Kidney (tissue), 14 donors: ENCODE measurements around the gene EHD3. TPM values are rescaled to one million over a fixed set of nuclear protein-coding genes. Genes with fewer than 3 reads are reported as not detected.

Experiments used
- DNase-seq, 5 donors: peaks; one replicate each; pipeline ENCODE4 v3.0.0-alpha.2; 2013 to 2020
- FAIRE-seq: peaks from 2 replicates; lab custom pipeline; 2012; peaks lifted over from hg19 to GRCh38; lab: Jason Lieb, UNC
- H3K27ac ChIP-seq, 2 donors: one replicate each; pipeline ENCODE4 v1.7.0; 2013; ENCODE audit warnings: low read depth in 2 of 2, low read length in 2 of 2, inconsistent platforms in 1 of 2
- H3K27me3 ChIP-seq: one replicate; pipeline ENCODE4 v1.7.1; 2013; ENCODE audit warnings: low read length, inconsistent platforms; ENCODE audit not compliant: control insufficient read depth, insufficient read depth
- H3K36me3 ChIP-seq, 3 donors: one replicate each; pipeline versions ENCODE4 v1.7.0 to v1.7.1; 2013; ENCODE audit warnings: low read length in 3 of 3, control low read depth in 1 of 3, inconsistent platforms in 1 of 3; ENCODE audit not compliant: insufficient read depth in 3 of 3, control insufficient read depth in 2 of 3
- H3K4me1 ChIP-seq, 3 donors: one replicate each; pipeline versions ENCODE4 v1.7.0 to v1.7.1; 2013; ENCODE audit warnings: low read length in 3 of 3, inconsistent platforms in 1 of 3, low read depth in 1 of 3; ENCODE audit not compliant: control insufficient read depth in 2 of 3, insufficient read depth in 2 of 3
- H3K4me3 ChIP-seq, 3 donors: one replicate each; pipeline versions ENCODE4 v1.7.0 to v1.8.1; 2013; ENCODE audit warnings: low read length in 3 of 3, control low read depth in 1 of 3, inconsistent platforms in 1 of 3
- H3K9ac ChIP-seq, 3 donors: one replicate each; pipeline versions ENCODE4 v1.7.0 to v1.7.1; 2013; ENCODE audit warnings: low read length in 3 of 3, control low read depth in 1 of 3, inconsistent platforms in 1 of 3
- H3K9me3 ChIP-seq, 3 donors: one replicate each; pipeline versions ENCODE4 v1.7.0 to v1.7.1; 2013; ENCODE audit warnings: low read length in 3 of 3, control low read depth in 1 of 3, inconsistent platforms in 1 of 3; ENCODE audit not compliant: control insufficient read depth in 2 of 3, insufficient read depth in 1 of 3
- intact Hi-C: fragments of 100-400 bp; cut with DNase I; formaldehyde crosslinking; loops from one replicate; pipeline ENCODE4 v1.11.1; 2022
- polyA plus RNA-seq: library from polyadenylated mRNA; stranded (reverse); fragments of 350-450 nt; fragmentation: Illumina TruSeq; extraction: RNeasy Lipid Tissue Mini Kit (QIAGEN cat#74804); gene quantifications from one replicate; pipeline ENCODE4 v1.2.3, GENCODE V29; 2014; ENCODE audit warnings: low read depth, low replicate concordance; ENCODE audit not compliant: insufficient read depth
- total RNA-seq: library from RNA; stranded (reverse); fragmentation: NEBNext Ultra II Directional; extraction: Animal tissue kit (Norgen Biotek cat#: 25700); gene quantifications from one replicate; pipeline ENCODE4 v1.2.1, GENCODE V29; 2021
- TF ChIP-seq, protein P1 (sequence below): IDR thresholded peaks from 3 replicates; pipeline ENCODE4 v1.5.1; 2012; ENCODE audit warnings: mild to moderate bottlenecking, moderate library complexity, borderline replicate concordance; ENCODE audit not compliant: insufficient read depth; ENCODE audit errors: extremely low read depth
- donor health status: control.
- donor health status: control.
- donor health status: control.
- donor health status: control.
- donor health status: control.
- donor health status: DM: yes; HTN: yes; CAD: no.
- donor health status: Normal renal cell carcinoma (clear cell type).

EHD3 gene
- total and polyA plus RNA-seq, 2 donors from 2014 or later = 9.5 to 45.3 TPM

DNA sequence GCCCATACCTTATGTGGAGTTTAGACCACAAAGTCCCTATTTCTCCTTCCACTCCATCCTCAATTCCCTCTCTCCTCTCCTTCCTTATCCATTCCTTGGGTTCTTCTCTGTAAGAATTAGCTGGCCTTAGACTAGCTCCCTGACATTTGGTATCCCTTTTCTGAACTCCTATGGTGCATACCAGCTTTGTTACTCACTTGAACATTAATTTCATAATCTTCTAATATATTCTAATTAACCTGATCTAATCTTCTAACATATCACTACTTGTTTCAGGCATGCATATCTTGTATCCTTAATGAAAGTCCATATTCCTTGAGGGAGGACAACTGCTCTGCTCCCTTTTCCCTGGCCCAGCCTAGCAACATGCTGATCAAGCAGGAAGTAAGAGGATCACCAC is 66.4 kb downstream of the EHD3 start:
- no peak for DNase-seq
- Histone ChIP-seq H3K27ac (no peak overlapping the region), H3K4me1 (peaks cover 0 to 14% (median 12%) of the 10 kb centered on the region in 3 donors), H3K27me3 (no peaks in the 10 kb centered on the region), H3K4me3 (no peak overlapping the region), H3K36me3 (no peaks in the 10 kb centered on the region), H3K9me3 (no peaks in the 10 kb centered on the region), H3K9ac (no peak overlapping the region)
- no peak for FAIRE-seq
- intact Hi-C loops = no loop called here
- TF ChIP-seq, protein P1, sequence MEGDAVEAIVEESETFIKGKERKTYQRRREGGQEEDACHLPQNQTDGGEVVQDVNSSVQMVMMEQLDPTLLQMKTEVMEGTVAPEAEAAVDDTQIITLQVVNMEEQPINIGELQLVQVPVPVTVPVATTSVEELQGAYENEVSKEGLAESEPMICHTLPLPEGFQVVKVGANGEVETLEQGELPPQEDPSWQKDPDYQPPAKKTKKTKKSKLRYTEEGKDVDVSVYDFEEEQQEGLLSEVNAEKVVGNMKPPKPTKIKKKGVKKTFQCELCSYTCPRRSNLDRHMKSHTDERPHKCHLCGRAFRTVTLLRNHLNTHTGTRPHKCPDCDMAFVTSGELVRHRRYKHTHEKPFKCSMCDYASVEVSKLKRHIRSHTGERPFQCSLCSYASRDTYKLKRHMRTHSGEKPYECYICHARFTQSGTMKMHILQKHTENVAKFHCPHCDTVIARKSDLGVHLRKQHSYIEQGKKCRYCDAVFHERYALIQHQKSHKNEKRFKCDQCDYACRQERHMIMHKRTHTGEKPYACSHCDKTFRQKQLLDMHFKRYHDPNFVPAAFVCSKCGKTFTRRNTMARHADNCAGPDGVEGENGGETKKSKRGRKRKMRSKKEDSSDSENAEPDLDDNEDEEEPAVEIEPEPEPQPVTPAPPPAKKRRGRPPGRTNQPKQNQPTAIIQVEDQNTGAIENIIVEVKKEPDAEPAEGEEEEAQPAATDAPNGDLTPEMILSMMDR = no peak

DNA sequence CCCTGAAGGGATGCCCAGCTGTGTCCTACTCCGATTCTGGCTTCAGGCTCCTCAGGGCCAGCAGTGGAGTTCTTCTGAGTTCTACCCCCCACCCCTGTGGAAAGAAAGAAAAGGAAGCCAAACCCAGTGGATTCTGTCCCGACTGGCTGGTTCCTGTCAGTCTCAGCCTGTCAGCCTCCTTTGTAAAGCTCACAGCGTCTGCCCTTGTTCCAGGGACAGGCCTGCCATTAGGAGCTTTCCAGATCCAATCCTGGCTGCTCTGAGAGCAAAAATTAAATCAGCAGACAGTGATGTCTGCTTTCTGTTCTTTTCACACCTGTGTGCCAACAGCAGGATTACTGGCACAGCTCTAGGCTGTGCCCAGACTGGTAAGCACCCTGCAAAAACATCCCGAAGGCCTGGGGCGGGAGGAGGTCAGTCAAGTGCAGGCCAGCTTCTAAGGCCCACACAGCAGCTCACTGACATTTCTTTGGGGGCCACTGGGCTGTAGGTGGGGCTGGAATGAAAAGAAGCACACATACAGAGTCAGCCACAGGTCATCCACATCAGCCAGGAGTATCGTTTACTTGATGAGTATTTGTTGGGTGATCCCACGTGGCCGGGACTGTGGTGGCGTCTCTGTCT is 69.1 kb downstream of the EHD3 start:
- TF ChIP-seq, protein P1 = no peak
- Histone ChIP-seq H3K4me3 (no peak overlapping the region), H3K36me3 (no peaks in the 10 kb centered on the region), H3K9ac (no peak overlapping the region), H3K27me3 (no peaks in the 10 kb centered on the region), H3K4me1 (peaks cover 0 to 3% (median 0%) of the 10 kb centered on the region in 3 donors), H3K27ac (no peak overlapping the region), H3K9me3 (no peaks in the 10 kb centered on the region)
- intact Hi-C loops = no loop called here
- DNase-seq (no peak), FAIRE-seq (no peak)

DNA sequence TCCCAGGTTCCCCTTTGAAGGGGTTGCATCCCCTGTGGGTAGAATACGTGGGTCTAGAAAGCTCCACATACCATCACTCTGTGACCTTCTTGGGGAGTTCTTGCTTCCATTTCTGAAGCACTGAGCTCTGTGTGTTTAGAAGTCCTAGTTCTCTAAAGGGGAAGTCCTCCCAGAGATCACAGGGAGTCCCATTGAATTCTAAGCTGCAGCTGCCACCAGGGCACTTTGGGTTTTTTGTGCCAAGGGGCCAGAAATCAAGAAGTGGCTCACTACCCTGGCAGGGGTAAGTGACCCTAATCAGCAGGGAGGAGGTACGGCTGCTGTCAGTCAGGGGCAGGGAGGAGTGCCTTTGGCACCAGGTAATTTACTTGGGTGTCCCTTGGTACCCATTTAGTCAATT is 70.9 kb downstream of the EHD3 start:
- FAIRE-seq (no peak), DNase-seq (no peak)
- Histone ChIP-seq H3K36me3 (no peaks in the 10 kb centered on the region), H3K9me3 (no peaks in the 10 kb centered on the region), H3K4me3 (no peak overlapping the region), H3K27ac (no peak overlapping the region), H3K4me1 (peaks cover 0 to 3% (median 0%) of the 10 kb centered on the region in 3 donors), H3K9ac (no peak overlapping the region), H3K27me3 (no peaks in the 10 kb centered on the region)
- intact Hi-C loops = no loop called here
- TF ChIP-seq, protein P1 = no peak

DNA sequence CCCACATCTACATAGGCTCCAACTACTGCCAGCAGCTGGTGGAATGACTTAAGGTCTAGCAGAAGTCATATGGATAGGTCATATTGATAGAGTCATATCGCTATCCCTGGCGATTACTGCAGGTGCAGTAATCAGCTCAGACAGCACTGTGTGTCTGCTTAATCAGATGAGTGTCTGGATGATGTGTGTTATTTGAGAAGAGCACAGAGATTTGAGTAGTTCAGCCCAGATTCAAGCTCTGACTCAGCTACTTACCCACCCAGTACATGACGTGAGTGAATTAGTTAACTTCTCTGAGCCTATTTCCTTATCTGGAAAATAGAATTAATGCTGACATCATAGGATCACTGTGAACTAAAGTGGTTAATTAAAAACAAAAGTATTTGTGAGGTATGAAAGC is 78.9 kb downstream of the EHD3 start:
- Histone ChIP-seq H3K9ac (no peak overlapping the region), H3K4me3 (no peak overlapping the region), H3K9me3 (no peaks in the 10 kb centered on the region), H3K36me3 (no peaks in the 10 kb centered on the region), H3K27ac (no peak overlapping the region), H3K4me1 (no peaks in the 10 kb centered on the region), H3K27me3 (no peaks in the 10 kb centered on the region)
- no peak for FAIRE-seq
- TF ChIP-seq, protein P1 = no peak
- intact Hi-C loops = no loop called here
- no peak for DNase-seq
